ENCODE data around the gene CRYGS.

CRYGS gene

DNA sequence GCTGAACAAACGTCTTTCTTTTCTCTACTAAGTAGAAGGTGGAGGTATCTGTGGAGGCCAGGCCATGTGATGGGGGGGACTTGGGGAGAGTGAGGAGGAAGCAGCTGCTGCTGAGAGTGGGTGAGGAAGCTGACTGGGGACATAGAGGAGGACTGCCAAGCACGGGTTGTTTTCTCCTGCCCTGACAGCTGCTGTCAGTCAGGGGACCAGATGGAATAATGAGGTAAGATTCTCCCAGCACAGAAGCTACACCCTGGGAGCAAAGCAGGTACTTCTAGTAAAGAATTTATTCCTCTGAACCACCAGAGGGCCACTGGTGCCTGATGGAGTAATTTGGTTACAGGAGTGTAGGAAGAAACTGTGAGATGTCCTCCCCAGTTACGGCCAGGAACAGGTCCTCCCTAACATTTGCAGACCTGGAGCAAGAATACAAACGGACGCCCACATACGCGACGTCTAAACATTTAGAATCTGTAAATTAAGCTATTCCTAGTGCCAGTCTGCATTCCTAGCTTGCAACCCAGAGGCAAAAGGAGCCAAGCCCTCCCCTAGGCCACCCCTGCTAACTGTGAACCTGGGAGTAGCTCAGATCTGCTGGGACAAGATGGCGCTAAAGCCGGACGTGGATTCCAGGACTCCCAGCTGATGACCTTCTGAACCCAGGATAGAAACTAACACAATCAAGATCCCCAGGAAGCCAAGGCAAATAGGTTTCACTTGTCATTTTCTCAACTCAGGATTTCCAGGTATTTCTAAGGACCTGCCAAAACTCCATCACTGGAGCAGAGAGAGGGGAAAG lies 14.8 kb downstream of the CRYGS start:
- TF ChIP-seq TCF12 (IDR thresholded peaks at IDR 0.05; ENCODE audit: low read depth) (no peak), YY1 (IDR thresholded peaks at IDR 0.05; ENCODE audit: low read depth) (no peak), EGR1 (IDR thresholded peaks at IDR 0.05) (no peak), RAD21 (IDR thresholded peaks at IDR 0.05; ENCODE audit: low read depth) (no peak), ZBTB7A (IDR thresholded peaks at IDR 0.05; ENCODE audit: low read depth) (no peak)
- TF ChIP-seq, protein P1, sequence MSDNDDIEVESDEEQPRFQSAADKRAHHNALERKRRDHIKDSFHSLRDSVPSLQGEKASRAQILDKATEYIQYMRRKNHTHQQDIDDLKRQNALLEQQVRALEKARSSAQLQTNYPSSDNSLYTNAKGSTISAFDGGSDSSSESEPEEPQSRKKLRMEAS (IDR thresholded peaks at IDR 0.05) = no peak

GRCh38 chr3:186526256-186526606 lies 17.9 kb downstream of the CRYGS start:
- TF ChIP-seq FOXM1 (IDR thresholded peaks at IDR 0.05; ENCODE audit: borderline replicate concordance, low read depth) (no peak), EP300 (IDR thresholded peaks at IDR 0.05; ENCODE audit: borderline replicate concordance) (no peak), TAF1 (IDR thresholded peaks at IDR 0.05; ENCODE audit: low read depth) (no peak)
- TF ChIP-seq, protein P2, sequence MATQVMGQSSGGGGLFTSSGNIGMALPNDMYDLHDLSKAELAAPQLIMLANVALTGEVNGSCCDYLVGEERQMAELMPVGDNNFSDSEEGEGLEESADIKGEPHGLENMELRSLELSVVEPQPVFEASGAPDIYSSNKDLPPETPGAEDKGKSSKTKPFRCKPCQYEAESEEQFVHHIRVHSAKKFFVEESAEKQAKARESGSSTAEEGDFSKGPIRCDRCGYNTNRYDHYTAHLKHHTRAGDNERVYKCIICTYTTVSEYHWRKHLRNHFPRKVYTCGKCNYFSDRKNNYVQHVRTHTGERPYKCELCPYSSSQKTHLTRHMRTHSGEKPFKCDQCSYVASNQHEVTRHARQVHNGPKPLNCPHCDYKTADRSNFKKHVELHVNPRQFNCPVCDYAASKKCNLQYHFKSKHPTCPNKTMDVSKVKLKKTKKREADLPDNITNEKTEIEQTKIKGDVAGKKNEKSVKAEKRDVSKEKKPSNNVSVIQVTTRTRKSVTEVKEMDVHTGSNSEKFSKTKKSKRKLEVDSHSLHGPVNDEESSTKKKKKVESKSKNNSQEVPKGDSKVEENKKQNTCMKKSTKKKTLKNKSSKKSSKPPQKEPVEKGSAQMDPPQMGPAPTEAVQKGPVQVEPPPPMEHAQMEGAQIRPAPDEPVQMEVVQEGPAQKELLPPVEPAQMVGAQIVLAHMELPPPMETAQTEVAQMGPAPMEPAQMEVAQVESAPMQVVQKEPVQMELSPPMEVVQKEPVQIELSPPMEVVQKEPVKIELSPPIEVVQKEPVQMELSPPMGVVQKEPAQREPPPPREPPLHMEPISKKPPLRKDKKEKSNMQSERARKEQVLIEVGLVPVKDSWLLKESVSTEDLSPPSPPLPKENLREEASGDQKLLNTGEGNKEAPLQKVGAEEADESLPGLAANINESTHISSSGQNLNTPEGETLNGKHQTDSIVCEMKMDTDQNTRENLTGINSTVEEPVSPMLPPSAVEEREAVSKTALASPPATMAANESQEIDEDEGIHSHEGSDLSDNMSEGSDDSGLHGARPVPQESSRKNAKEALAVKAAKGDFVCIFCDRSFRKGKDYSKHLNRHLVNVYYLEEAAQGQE (IDR thresholded peaks at IDR 0.05; ENCODE audit: low read depth) = no peak

GRCh38 chr3:186525369-186526255 lies 18.6 kb downstream of the CRYGS start:
- TF ChIP-seq, protein P1 (IDR thresholded peaks at IDR 0.05) = no peak
- TF ChIP-seq CREB1 (IDR thresholded peaks at IDR 0.05; ENCODE audit: low read depth) = no peak
- TF ChIP-seq, protein P2 (IDR thresholded peaks at IDR 0.05; ENCODE audit: low read depth) = no peak
- no peak for TF ChIP-seq YY1 (IDR thresholded peaks at IDR 0.05; ENCODE audit: low read depth)
- no peak for TF ChIP-seq CEBPB (IDR thresholded peaks at IDR 0.05)
- no peak for TF ChIP-seq RAD21 (IDR thresholded peaks at IDR 0.05; ENCODE audit: low read depth)
- TF ChIP-seq EP300 (IDR thresholded peaks at IDR 0.05; ENCODE audit: borderline replicate concordance) = no peak
- no peak for TF ChIP-seq TAF1 (IDR thresholded peaks at IDR 0.05; ENCODE audit: low read depth)
- TF ChIP-seq TEAD4 (IDR thresholded peaks at IDR 0.05) = no peak
- TF ChIP-seq EGR1 (IDR thresholded peaks at IDR 0.05) = no peak
- TF ChIP-seq ZBTB7A (IDR thresholded peaks at IDR 0.05; ENCODE audit: low read depth) = no peak
- TF ChIP-seq FOXM1 (IDR thresholded peaks at IDR 0.05; ENCODE audit: borderline replicate concordance, low read depth) = no peak
- no peak for TF ChIP-seq TCF12 (IDR thresholded peaks at IDR 0.05; ENCODE audit: low read depth)
- no peak for TF ChIP-seq NFIC (IDR thresholded peaks at IDR 0.05)
- no peak for TF ChIP-seq USF1 (IDR thresholded peaks at IDR 0.05)

- TF ChIP-seq EGR1 (IDR thresholded peaks at IDR 0.05) = no peak
- TF ChIP-seq, protein P2 (IDR thresholded peaks at IDR 0.05; ENCODE audit: low read depth) = no peak
- TF ChIP-seq TCF12 (IDR thresholded peaks at IDR 0.05; ENCODE audit: low read depth) = no peak
- no peak for TF ChIP-seq TAF1 (IDR thresholded peaks at IDR 0.05; ENCODE audit: low read depth)
- no peak for TF ChIP-seq YY1 (IDR thresholded peaks at IDR 0.05; ENCODE audit: low read depth)
- TF ChIP-seq RAD21 (IDR thresholded peaks at IDR 0.05; ENCODE audit: low read depth) = no peak
- TF ChIP-seq, protein P1 (IDR thresholded peaks at IDR 0.05) = no peak
- no peak for TF ChIP-seq USF1 (IDR thresholded peaks at IDR 0.05)
- TF ChIP-seq CEBPB (IDR thresholded peaks at IDR 0.05) = no peak
- TF ChIP-seq NFIC (IDR thresholded peaks at IDR 0.05) = no peak
- no peak for TF ChIP-seq TEAD4 (IDR thresholded peaks at IDR 0.05)
- TF ChIP-seq ZBTB7A (IDR thresholded peaks at IDR 0.05; ENCODE audit: low read depth) = no peak
- TF ChIP-seq CREB1 (IDR thresholded peaks at IDR 0.05; ENCODE audit: low read depth) = no peak
- TF ChIP-seq EP300 (IDR thresholded peaks at IDR 0.05; ENCODE audit: borderline replicate concordance) = no peak
Observed at GRCh38 chr3:186524616-186525015, 19.6 kb downstream of the CRYGS start.

All from Ishikawa (cell line).